GM12878 (cell line): ENCODE data around the gene TECR. TPM values are rescaled to one million over a fixed set of nuclear protein-coding genes. Genes with fewer than 3 reads are reported as not detected.

Experiments
- ATF2 ChIP-seq: IDR thresholded peaks from 2 replicates; pipeline ENCODE4 v1.6.1; 2012; ENCODE audit warnings: low read length, inconsistent platforms
- ATF3 ChIP-seq: IDR thresholded peaks from 2 replicates; pipeline ENCODE4 v1.6.1; 2011; ENCODE audit warnings: low read depth, mild to moderate bottlenecking, low read length, moderate library complexity, borderline replicate concordance; ENCODE audit errors: extremely low read depth
- BCL11A ChIP-seq: IDR thresholded peaks from 2 replicates; pipeline ENCODE4 v1.6.1; 2011; ENCODE audit warnings: low read depth, low read length
- BCL3 ChIP-seq: IDR thresholded peaks from 2 replicates; pipeline ENCODE4 v1.6.1; 2011; ENCODE audit warnings: borderline replicate concordance, low read depth, mild to moderate bottlenecking, moderate library complexity, low read length; ENCODE audit not compliant: insufficient read depth, poor library complexity, severe bottlenecking
- BMI1 ChIP-seq: fragments of 450-650 bp; IDR thresholded peaks from 2 replicates; pipeline ENCODE4 v1.6.1; 2016; ENCODE audit warnings: mild to moderate bottlenecking, moderate library complexity, borderline replicate concordance
- CHD4 ChIP-seq: fragments of 200-600 bp; sonication (generic); IDR thresholded peaks from 2 replicates; pipeline ENCODE4 v1.6.1; 2016; ENCODE audit warnings: mild to moderate bottlenecking
- MAX ChIP-seq: IDR thresholded peaks from 2 replicates; pipeline ENCODE4 v1.6.1; 2012; ENCODE audit warnings: low read depth, low read length, improper control_type of control experiment
- NRF1 ChIP-seq: conservative IDR thresholded peaks from 2 replicates; pipeline ENCODE4 v1.6.1; 2011; ENCODE audit warnings: mild to moderate bottlenecking, low read depth, low read length, improper control_type of control experiment
- RBBP5 ChIP-seq: fragments of 200-600 bp; sonication (generic); conservative IDR thresholded peaks from 2 replicates; pipeline ENCODE4 v1.6.1; 2016
- RCOR1 ChIP-seq: conservative IDR thresholded peaks from 2 replicates; pipeline ENCODE4 v1.6.1; 2012; ENCODE audit warnings: low read depth, low read length, improper control_type of control experiment
- RELA ChIP-seq: fragments of 450-650 bp; IDR thresholded peaks from 2 replicates; pipeline ENCODE4 v1.8.0; 2014; ENCODE audit warnings: borderline replicate concordance; ENCODE audit not compliant: partially characterized antibody
- SMC3 ChIP-seq: IDR thresholded peaks from 2 replicates; pipeline ENCODE4 v1.6.1; 2011; ENCODE audit warnings: low read length, improper control_type of control experiment, borderline replicate concordance
- SRF ChIP-seq, 2 experiments: IDR thresholded peaks; 2 replicates each; pipeline ENCODE4 v1.6.1; 2011; ENCODE audit warnings: low read depth in 2 of 2, low read length in 2 of 2, mild to moderate bottlenecking in 1 of 2, moderate library complexity in 1 of 2
- SUPT20H ChIP-seq: IDR thresholded peaks from 2 replicates; pipeline ENCODE4 v1.6.1; 2011; ENCODE audit warnings: low read depth, mild to moderate bottlenecking, low read length, moderate library complexity, borderline replicate concordance; ENCODE audit not compliant: control insufficient read depth
- TCF12 ChIP-seq: IDR thresholded peaks from 2 replicates; pipeline ENCODE4 v1.6.1; 2011; ENCODE audit warnings: low read depth, mild to moderate bottlenecking, low read length
- YBX1 ChIP-seq: fragments of 450-650 bp; IDR thresholded peaks from 2 replicates; pipeline ENCODE4 v1.6.1; 2016; ENCODE audit warnings: antibody characterized with exemption
- YY1 ChIP-seq: IDR thresholded peaks from 2 replicates; pipeline ENCODE4 v1.6.1; 2011; ENCODE audit warnings: low read depth, mild to moderate bottlenecking, low read length
- ZBTB4 ChIP-seq: fragments of 450-650 bp; formaldehyde crosslinking; IDR thresholded peaks from 2 replicates; pipeline ENCODE4 v1.4.0; 2022; ENCODE audit warnings: mild to moderate bottlenecking, moderate library complexity
- ZBTB40 ChIP-seq: fragments of 450-650 bp; IDR thresholded peaks from 2 replicates; pipeline ENCODE4 v1.6.1; 2016; ENCODE audit warnings: mild to moderate bottlenecking, moderate library complexity, borderline replicate concordance
- ZNF24 ChIP-seq: fragments of 450-650 bp; IDR thresholded peaks from 2 replicates; pipeline ENCODE4 v1.6.1; 2017; ENCODE audit warnings: antibody characterized with exemption, mild to moderate bottlenecking
- polyA plus RNA-seq, 11 experiments: library from polyadenylated mRNA; depleted of rRNA in 4 of 11; unstranded in 6 of 11; stranded (reverse) in 5 of 11; fragments of >200 nt; fragmentation: Nextera tagmentation in 4 of 11; fragmentation: Illumina TruSeq in 1 of 11; extraction: Ambion mirVana in 4 of 11; extraction: Trizol in 1 of 11; gene quantifications; 1 replicate in 1 of 11; 2 replicates in 10 of 11; pipeline versions ENCODE4 v1.2.1 to v1.2.3, GENCODE V29; 2011 to 2016; ENCODE audit warnings: inconsistent platforms in 2 of 11, missing spikeins in 2 of 11, low read depth in 1 of 11
- total RNA-seq, 4 experiments: library from RNA; depleted of rRNA in 3 of 4; stranded (reverse); fragments of >200 nt in 3 of 4; fragmentation: Illumina TruSeq in 1 of 4; extraction: Trizol in 1 of 4; gene quantifications; 2 replicates each; pipeline versions ENCODE4 v1.2.1 to v1.2.3, GENCODE V29; 2013 to 2021

The TECR gene
- total and polyA plus RNA-seq, 10 of the 15 experiments (the other 5 are each of a cell fraction or from before 2014, with no cell fraction given) = 9.6 to 157 (median 64.2) TPM

GRCh38 chr19:14582894-14583340 is 53.5 kb downstream of the TECR start, which contains the start of gene CLEC17A (continued):
- TF ChIP-seq ZBTB4 (CRISPR knock-in tag) (no peak), ZNF24 (0 out of 2 replicates have a peak, but pooled peaks have one; percentile 48), BCL3 (peak; percentile 66), ATF2 (peak; percentile 78; the same call in 1 of the 2 replicates), ATF3 (no peak), SUPT20H (no peak), YY1 (peak; percentile 60), MAX (peak; percentile 84), TCF12 (no peak), ZBTB40 (peak; percentile 26; the same call in 1 of the 2 replicates), SRF (IDR thresholded peaks at IDR 0.05; ENCODE audit: low read depth in 2 of 2, low read length in 2 of 2) (no peak), NRF1 (no peak), RBBP5 (no peak), SMC3 (no peak), YBX1 (no peak), CHD4 (no peak), BCL11A (peak; percentile 50; the same call in 1 of the 2 replicates), RCOR1 (0 out of 2 replicates have a peak, but pooled peaks have one; percentile 57), BMI1 (peak; percentile 68; the same call in 1 of the 2 replicates), RELA (no peak)
